ENCODE data around the gene XRCC2. TPM values are rescaled to one million over a fixed set of nuclear protein-coding genes. Genes with fewer than 3 reads are reported as not detected.

The XRCC2 gene
- total and polyA plus RNA-seq, 2 of the 4 experiments (the other 2 are of a cell fraction): 2.2 to 3.6 TPM

DNA sequence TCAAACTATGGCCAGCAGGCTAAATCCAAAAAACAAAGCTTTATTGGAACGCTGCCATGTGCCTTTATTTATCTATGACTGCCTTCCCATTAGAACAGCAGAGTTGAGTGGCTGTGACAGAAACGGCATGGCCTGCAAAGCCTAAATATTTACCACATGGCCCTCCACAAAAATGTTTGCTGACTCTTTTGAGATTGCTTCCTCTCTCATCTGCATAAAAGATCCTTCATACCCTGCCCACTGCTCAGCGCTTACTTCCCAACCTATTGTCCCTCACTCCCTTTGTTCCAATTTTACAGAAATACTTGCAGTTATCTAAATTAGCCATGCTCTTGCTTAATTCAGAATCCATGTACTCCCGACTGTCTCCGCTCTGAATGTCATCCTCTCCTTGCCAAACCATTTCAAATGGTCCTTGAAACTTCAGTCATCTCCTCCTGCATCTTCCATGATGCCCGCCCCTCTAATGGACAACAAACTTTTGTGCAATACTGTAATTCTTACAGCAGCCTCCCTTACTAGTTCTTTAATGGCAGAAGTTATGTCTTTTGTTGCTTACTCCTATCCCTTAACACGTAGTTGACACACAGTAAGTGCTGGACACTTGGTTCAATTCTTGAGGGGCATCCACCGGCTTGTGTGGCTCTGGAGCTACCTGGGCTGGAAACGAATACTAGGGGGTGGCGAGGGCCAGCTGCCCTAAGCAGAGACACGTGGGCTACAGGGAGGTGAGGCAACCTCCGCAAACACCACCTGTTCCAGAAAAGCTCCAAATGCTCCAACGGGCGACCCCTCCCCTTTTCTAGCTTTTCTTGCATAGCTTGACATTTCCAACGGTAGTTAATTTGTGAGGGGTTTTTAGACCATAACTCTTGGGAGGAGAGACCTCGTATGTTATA is 832 bp downstream of the XRCC2 start:
- Histone ChIP-seq H3K27ac (ENCODE audit: insufficient read depth, low read length) (no peak overlapping the region), H2AK5ac (ENCODE audit: low read depth, low read length) (no peak overlapping the region), H3K36me3 (ENCODE audit: control insufficient read depth, insufficient read depth, low read length) (no peaks in the 10 kb centered on the region), H4K91ac (ENCODE audit: insufficient read depth, low read depth, low read length) (no peak overlapping the region), H2AFZ (replicated peaks; ENCODE audit: low read length, poor library complexity) (peak overlapping the region; percentile 97), H3K4me3 (ENCODE audit: insufficient read depth, low read depth, low read length) (peak overlapping the region; percentile 54), H3K9ac (ENCODE audit: low read depth, low read length) (peak overlapping the region; percentile 2; the same call in 1 of the 2 replicates), H3K27me3 (ENCODE audit: control insufficient read depth, insufficient read depth, low read length) (no peaks in the 10 kb centered on the region), H4K8ac (ENCODE audit: low read depth in 2 of 2, low read length in 2 of 2) (no peak overlapping the region; a peak in 1 of 4 replicates), H3K79me1 (ENCODE audit: low read depth in 1 of 2, low read length in 2 of 2) (peaks cover 10 to 16% of the 10 kb centered on the region in 2 experiments; a peak in 3 of 4 replicates), H3K14ac (replicated peaks; ENCODE audit: low read depth, low read length) (no peak overlapping the region), H3K9me1 (ENCODE audit: insufficient read depth, low read length) (no peaks in the 10 kb centered on the region), H3K4me1 (ENCODE audit: control insufficient read depth, insufficient read depth, low read length) (no peaks in the 10 kb centered on the region), H3K56ac (ENCODE audit: extremely low read depth, insufficient read depth, low read length) (no peak overlapping the region), H3K4ac (ENCODE audit: low read depth, low read length) (no peak overlapping the region), H2BK20ac (ENCODE audit: low read depth, low read length) (no peak overlapping the region), H3K4me2 (ENCODE audit: low read depth, low read length) (peak overlapping the region; percentile 80), H2BK120ac (ENCODE audit: low read depth, low read length) (no peak overlapping the region), H4K5ac (ENCODE audit: low read depth, low read length) (no peak overlapping the region), H3K9me3 (ENCODE audit: control insufficient read depth, insufficient read depth, low read length) (no peaks in the 10 kb centered on the region), H2BK15ac (ENCODE audit: low read depth, low read length) (no peak overlapping the region), H3K23ac (ENCODE audit: low read depth, low read length) (no peak overlapping the region), H3K18ac (ENCODE audit: low read depth, low read length) (no peak overlapping the region), H4K20me1 (ENCODE audit: insufficient read depth, low read length) (no peaks in the 10 kb centered on the region), H2AK9ac (replicated peaks; ENCODE audit: low read depth, low read length, poor library complexity) (peak overlapping the region; percentile 30), H2BK5ac (ENCODE audit: low read depth, low read length, poor library complexity, severe bottlenecking) (no peak overlapping the region)
- ChIA-PET CTCF (no interaction called here), POLR2A (ENCODE audit: unreplicated experiment) (no interaction called here)
- dilution Hi-C loops (cut with HindIII; ENCODE audit: low sequenced_read_pairs, unreplicated experiment) (no loop called here), in situ Hi-C loops (cut with MboI; ENCODE audit: low sequenced_read_pairs) (loop anchor here (10.0 kb wide), 1 partner anchor 340 kb away; no protein-coding TSS in a partner anchor), intact Hi-C loops (cut with micrococcal nuclease) (loop anchor here (5.0 to 10.0 kb wide), 2 partner anchors 213 to 240 kb away; partner anchors contain the start of gene KMT2C)
- peak; percentile 24; the same call in 1 of the 2 replicates for ATAC-seq (ENCODE audit: low read depth)
- no peak for TF ChIP-seq MAZ (IDR thresholded peaks at IDR 0.05; ENCODE audit: borderline replicate concordance, low read depth, low read length)
- peak; percentile 71 for TF ChIP-seq MXI1 (IDR thresholded peaks at IDR 0.05; ENCODE audit: borderline replicate concordance, low read depth, low read length)
- no TSS peak for BruUV-seq (replicated peaks)
- peak; percentile 29 for DNase-seq
- 5% methylated on average over 3 of the region's 16 CpGs; no CpG with 5 or more reads in 1 of the 2 experiments for WGBS, 2 experiments (ENCODE audit: extremely low coverage in 2 of 2, insufficient read length in 1 of 2)

All from IMR-90 (cell line).